Mesenchymal stem cell (in vitro differentiated cells and primary cell): ENCODE results near the gene ANKK1.

Source experiments
- DNase-seq: peaks from one replicate; pipeline ENCODE4 v3.0.0-alpha.2; 2013
- H2AFZ ChIP-seq: one replicate; pipeline ENCODE4 v1.6.1; 2013; ENCODE audit warnings: low read depth, mild to moderate bottlenecking, control low read depth, inconsistent platforms, low read length, moderate library complexity
- H2AK5ac ChIP-seq: 2 replicates; pipeline ENCODE4 v1.6.1; 2013; ENCODE audit warnings: low read length, moderate library complexity, mild to moderate bottlenecking, inconsistent platforms; ENCODE audit not compliant: severe bottlenecking
- H2BK120ac ChIP-seq: one replicate; pipeline ENCODE4 v1.6.1; 2013; ENCODE audit warnings: low read depth, mild to moderate bottlenecking, inconsistent platforms, low read length, moderate library complexity
- H2BK12ac ChIP-seq, 2 experiments: one replicate each; pipeline ENCODE4 v1.6.1; 2013; ENCODE audit warnings: inconsistent platforms in 2 of 2, low read length in 2 of 2, mild to moderate bottlenecking in 2 of 2, moderate library complexity in 2 of 2, control low read depth in 1 of 2
- H2BK15ac ChIP-seq: one replicate; pipeline ENCODE4 v1.6.1; 2013; ENCODE audit warnings: mild to moderate bottlenecking, low read depth, inconsistent platforms; ENCODE audit not compliant: poor library complexity, severe bottlenecking
- H2BK5ac ChIP-seq: 2 replicates; pipeline ENCODE4 v1.6.1; 2013; ENCODE audit warnings: low read depth, mild to moderate bottlenecking, low read length, control low read depth, inconsistent platforms; ENCODE audit not compliant: poor library complexity, severe bottlenecking
- H3K14ac ChIP-seq, 2 experiments: one replicate each; pipeline ENCODE4 v1.6.1; 2013; ENCODE audit warnings: inconsistent platforms in 2 of 2, low read length in 2 of 2, control low read depth in 1 of 2, mild to moderate bottlenecking in 1 of 2, moderate library complexity in 1 of 2
- H3K18ac ChIP-seq, 2 experiments: one replicate each; pipeline ENCODE4 v1.6.1; 2013; ENCODE audit warnings: inconsistent platforms in 2 of 2, low read length in 2 of 2, control low read depth in 1 of 2, low read depth in 1 of 2, mild to moderate bottlenecking in 1 of 2
- H3K23ac ChIP-seq, 2 experiments: one replicate each; pipeline ENCODE4 v1.6.1; 2013; ENCODE audit warnings: inconsistent platforms in 2 of 2, low read length in 2 of 2, mild to moderate bottlenecking in 2 of 2, moderate library complexity in 2 of 2, control low read depth in 1 of 2
- H3K27ac ChIP-seq: 2 replicates; pipeline ENCODE4 v1.5.1; 2013; ENCODE audit warnings: mild to moderate bottlenecking, moderate library complexity, low read length, control low read depth, inconsistent platforms; ENCODE audit not compliant: poor library complexity, severe bottlenecking
- H3K27me3 ChIP-seq, 2 experiments: 2 replicates each; pipeline versions ENCODE4 v1.6.1 to v1.7.0; 2013; ENCODE audit warnings: low read length in 2 of 2, mild to moderate bottlenecking in 2 of 2, moderate library complexity in 2 of 2, control low read depth in 1 of 2, inconsistent platforms in 1 of 2; ENCODE audit not compliant: control insufficient read depth in 1 of 2, insufficient read depth in 1 of 2
- H3K36me3 ChIP-seq, 2 experiments: 2 replicates each; pipeline versions ENCODE4 v1.6.1 to v1.7.0; 2013; ENCODE audit warnings: low read length in 2 of 2, control low read depth in 1 of 2, inconsistent platforms in 1 of 2, low read depth in 1 of 2, mild to moderate bottlenecking in 1 of 2; ENCODE audit not compliant: insufficient read depth in 2 of 2, control insufficient read depth in 1 of 2
- H3K4ac ChIP-seq, 2 experiments: one replicate each; pipeline ENCODE4 v1.6.1; 2013; ENCODE audit warnings: inconsistent platforms in 2 of 2, low read length in 2 of 2, mild to moderate bottlenecking in 2 of 2, moderate library complexity in 2 of 2, control low read depth in 1 of 2, low read depth in 1 of 2
- H3K4me1 ChIP-seq: 2 replicates; pipeline ENCODE4 v1.6.1; 2013; ENCODE audit warnings: low read depth, low read length, control low read depth; ENCODE audit not compliant: control insufficient read depth, insufficient read depth
- H3K4me2 ChIP-seq: 2 replicates; pipeline ENCODE4 v1.6.1; 2013; ENCODE audit warnings: low read length, mild to moderate bottlenecking, inconsistent platforms; ENCODE audit not compliant: poor library complexity, severe bottlenecking
- H3K4me3 ChIP-seq, 2 experiments: 2 replicates each; pipeline versions ENCODE4 v1.5.1 to v1.7.0; 2013; ENCODE audit warnings: low read length in 2 of 2, mild to moderate bottlenecking in 2 of 2, control low read depth in 1 of 2, low read depth in 1 of 2; ENCODE audit not compliant: insufficient read depth in 1 of 2
- H3K79me1 ChIP-seq: replicated peaks from 2 replicates; pipeline ENCODE4 v1.6.1; 2013; ENCODE audit warnings: mild to moderate bottlenecking, control low read depth, low read length, inconsistent platforms; ENCODE audit not compliant: poor library complexity, severe bottlenecking
- H3K9ac ChIP-seq: 2 replicates; pipeline ENCODE4 v1.7.0; 2013; ENCODE audit warnings: mild to moderate bottlenecking, low read length, moderate library complexity
- H3K9me3 ChIP-seq: 2 replicates; pipeline ENCODE4 v1.7.0; 2013; ENCODE audit warnings: mild to moderate bottlenecking, low read length; ENCODE audit not compliant: control insufficient read depth
- H4K8ac ChIP-seq: one replicate; pipeline ENCODE4 v1.6.1; 2013; ENCODE audit warnings: inconsistent platforms, mild to moderate bottlenecking, low read length, moderate library complexity
- H4K91ac ChIP-seq: one replicate; pipeline ENCODE4 v1.6.1; 2013; ENCODE audit warnings: mild to moderate bottlenecking, low read length, inconsistent platforms
- WGBS: methylation state at CpG from one replicate; pipeline ENCODE4 v1.1.7; 2013; ENCODE audit warnings: mixed read lengths; 5-methylcytosine and 5-hydroxymethylcytosine counted together

Gene ANKK1

GRCh38 chr11:113408206-113408605 lies 20.6 kb downstream of the ANKK1 start:
- no peaks in the 10 kb centered on the region for H3K9me3 ChIP-seq
- H3K14ac ChIP-seq = no peak overlapping the region
- no peak overlapping the region for H3K27ac ChIP-seq
- WGBS = 58% methylated on average over 9 of the region's 9 CpGs
- no peak overlapping the region for H3K18ac ChIP-seq
- no peaks in the 10 kb centered on the region for H3K79me1 ChIP-seq
- no peak for DNase-seq
- no peak overlapping the region for H4K8ac ChIP-seq
- no peaks in the 10 kb centered on the region for H3K4me1 ChIP-seq
- H2BK5ac ChIP-seq = no peak overlapping the region
- H2AK5ac ChIP-seq = no peak overlapping the region
- no peak overlapping the region for H4K91ac ChIP-seq
- no peaks in the 10 kb centered on the region for H3K36me3 ChIP-seq
- no peak overlapping the region for H3K4me2 ChIP-seq
- no peak overlapping the region for H3K4ac ChIP-seq
- no peak overlapping the region for H2BK15ac ChIP-seq
- H3K9ac ChIP-seq = no peak overlapping the region
- H2AFZ ChIP-seq = no peak overlapping the region
- no peak overlapping the region for H3K4me3 ChIP-seq
- H3K27me3 ChIP-seq = peaks cover 0 to 47% of the 10 kb centered on the region in 2 experiments
- H3K23ac ChIP-seq = no peak overlapping the region
- H2BK12ac ChIP-seq = no peak overlapping the region
- no peak overlapping the region for H2BK120ac ChIP-seq

DNA sequence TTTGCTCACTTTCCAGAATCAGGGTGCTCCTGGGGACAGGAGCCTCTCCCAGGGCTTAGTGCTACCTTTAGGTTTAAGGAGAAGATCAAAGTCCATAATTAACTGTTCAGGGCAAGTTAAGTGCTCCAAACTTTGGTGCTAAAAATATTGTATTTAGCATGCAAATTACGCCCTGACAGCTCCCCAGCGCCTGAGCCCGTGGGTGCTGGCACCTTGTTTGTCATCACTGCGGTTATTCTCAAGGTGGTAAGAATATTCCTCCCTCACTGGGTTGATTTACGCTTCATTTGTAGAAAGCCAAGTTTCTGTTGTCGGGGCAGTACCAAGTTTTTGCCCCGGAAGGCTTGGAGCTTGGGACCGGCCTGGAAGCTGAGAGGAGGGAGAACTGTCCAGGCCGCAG lies 21.3 kb downstream of the ANKK1 start:
- no peak overlapping the region for H3K9ac ChIP-seq
- H3K9me3 ChIP-seq = no peaks in the 10 kb centered on the region
- no peak overlapping the region for H3K27ac ChIP-seq
- no peak overlapping the region for H3K4me3 ChIP-seq
- H2BK5ac ChIP-seq = no peak overlapping the region
- no peak overlapping the region for H2AK5ac ChIP-seq
- H3K4ac ChIP-seq = no peak overlapping the region
- H2BK12ac ChIP-seq = no peak overlapping the region
- 81% methylated on average over 9 of the region's 9 CpGs for WGBS
- no peak overlapping the region for H3K18ac ChIP-seq
- no peak for DNase-seq
- no peak overlapping the region for H2BK120ac ChIP-seq
- peaks cover 0 to 42% of the 10 kb centered on the region in 2 experiments for H3K27me3 ChIP-seq
- no peaks in the 10 kb centered on the region for H3K79me1 ChIP-seq
- no peak overlapping the region for H3K23ac ChIP-seq
- H3K14ac ChIP-seq = no peak overlapping the region
- H3K4me1 ChIP-seq = no peaks in the 10 kb centered on the region
- H3K36me3 ChIP-seq = no peaks in the 10 kb centered on the region
- H2AFZ ChIP-seq = no peak overlapping the region
- H3K4me2 ChIP-seq = no peak overlapping the region
- no peak overlapping the region for H4K8ac ChIP-seq
- no peak overlapping the region for H4K91ac ChIP-seq
- H2BK15ac ChIP-seq = no peak overlapping the region

DNA sequence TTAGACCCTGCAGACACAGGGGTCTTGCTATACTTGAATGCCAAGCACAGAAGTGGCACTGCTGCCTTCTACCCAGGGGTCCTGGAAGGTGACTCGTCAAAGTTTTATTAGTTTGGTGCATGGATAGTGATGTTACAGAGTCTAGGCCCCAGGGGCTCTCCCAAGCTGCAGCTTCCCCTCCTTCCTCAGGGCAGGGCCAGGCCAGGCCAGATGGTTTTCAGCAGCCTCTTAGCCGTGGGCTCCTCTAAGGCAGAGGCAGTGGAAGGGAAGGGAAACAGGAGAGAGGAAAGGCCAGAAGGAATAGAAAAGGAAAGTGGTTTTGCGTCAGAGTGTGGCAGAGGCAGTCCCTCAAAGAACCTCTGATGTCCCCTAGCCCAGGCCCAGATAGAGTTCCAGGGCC lies 21.9 kb downstream of the ANKK1 start:
- Histone ChIP-seq H3K27ac (no peak overlapping the region), H3K36me3 (no peaks in the 10 kb centered on the region), H3K4ac (no peak overlapping the region), H3K14ac (no peak overlapping the region), H3K79me1 (no peaks in the 10 kb centered on the region), H3K18ac (no peak overlapping the region), H2BK120ac (no peak overlapping the region), H3K4me3 (no peak overlapping the region), H4K91ac (no peak overlapping the region), H2BK12ac (no peak overlapping the region), H2BK15ac (no peak overlapping the region), H3K4me1 (no peaks in the 10 kb centered on the region), H4K8ac (no peak overlapping the region), H3K9me3 (no peaks in the 10 kb centered on the region), H2AFZ (no peak overlapping the region), H2AK5ac (no peak overlapping the region), H3K23ac (no peak overlapping the region), H3K9ac (no peak overlapping the region), H3K4me2 (no peak overlapping the region), H2BK5ac (no peak overlapping the region), H3K27me3 (peaks cover 0 to 40% of the 10 kb centered on the region in 2 experiments)
- no peak for DNase-seq
- WGBS = 78% methylated on average over 3 of the region's 3 CpGs

DNA sequence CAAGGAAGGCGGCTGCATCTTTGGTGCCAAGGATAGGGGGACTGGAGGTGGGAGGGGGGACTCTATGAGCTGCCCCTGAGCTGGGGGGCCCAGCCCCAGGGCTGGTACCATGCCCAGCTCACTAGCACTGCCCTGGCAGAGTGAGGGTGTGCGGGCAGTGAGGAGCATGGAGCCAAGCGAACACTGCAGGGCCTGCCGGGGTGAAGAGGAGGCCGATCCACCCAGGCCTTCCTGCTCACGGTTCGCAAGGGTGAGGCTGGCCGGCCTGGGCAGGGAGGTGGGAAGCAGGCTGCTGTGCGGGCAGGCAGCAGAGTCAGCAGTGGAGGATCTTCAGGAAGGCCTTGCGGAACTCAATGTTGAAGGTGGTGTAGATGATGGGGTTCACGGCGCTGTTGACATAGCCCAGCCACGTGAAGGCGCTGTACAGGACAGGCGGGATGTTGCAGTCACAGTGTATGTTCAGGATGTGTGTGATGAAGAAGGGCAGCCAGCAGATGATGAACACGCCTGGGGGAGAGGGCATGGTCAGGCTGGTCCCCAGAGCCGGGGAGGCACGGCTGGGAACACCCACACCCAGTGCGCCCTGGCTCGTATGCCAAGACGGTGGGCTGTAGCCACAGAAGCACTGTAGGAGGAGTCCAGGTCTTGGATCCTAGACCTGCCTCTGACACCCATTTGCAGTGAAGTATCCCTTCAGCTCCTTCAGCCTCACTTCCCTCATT lies 23.0 kb downstream of the ANKK1 start:
- H2BK15ac ChIP-seq = no peak overlapping the region
- no peak overlapping the region for H2BK5ac ChIP-seq
- 89% methylated on average over 21 of the region's 21 CpGs for WGBS
- H3K9me3 ChIP-seq = no peaks in the 10 kb centered on the region
- no peak overlapping the region for H3K14ac ChIP-seq
- H3K23ac ChIP-seq = no peak overlapping the region
- H2BK12ac ChIP-seq = no peak overlapping the region
- H3K27ac ChIP-seq = no peak overlapping the region
- no peak overlapping the region for H4K8ac ChIP-seq
- H3K4ac ChIP-seq = no peak overlapping the region
- no peak overlapping the region for H3K9ac ChIP-seq
- H3K4me3 ChIP-seq = no peak overlapping the region
- no peak overlapping the region for H2AFZ ChIP-seq
- no peaks in the 10 kb centered on the region for H3K79me1 ChIP-seq
- no peaks in the 10 kb centered on the region for H3K36me3 ChIP-seq
- no peaks in the 10 kb centered on the region for H3K4me1 ChIP-seq
- DNase-seq = no peak
- H2BK120ac ChIP-seq = no peak overlapping the region
- no peak overlapping the region for H4K91ac ChIP-seq
- no peak overlapping the region for H2AK5ac ChIP-seq
- no peak overlapping the region for H3K4me2 ChIP-seq
- no peak overlapping the region for H3K18ac ChIP-seq
- H3K27me3 ChIP-seq = peaks cover 0 to 39% of the 10 kb centered on the region in 2 experiments
